ENCODE data around the gene EPB41L2. TPM values are rescaled to one million over a fixed set of nuclear protein-coding genes. Genes with fewer than 3 reads are reported as not detected.

The EPB41L2 gene
- total and polyA plus RNA-seq, 2 experiments from 2014 or later, result 76.2 to 91.7 TPM

DNA sequence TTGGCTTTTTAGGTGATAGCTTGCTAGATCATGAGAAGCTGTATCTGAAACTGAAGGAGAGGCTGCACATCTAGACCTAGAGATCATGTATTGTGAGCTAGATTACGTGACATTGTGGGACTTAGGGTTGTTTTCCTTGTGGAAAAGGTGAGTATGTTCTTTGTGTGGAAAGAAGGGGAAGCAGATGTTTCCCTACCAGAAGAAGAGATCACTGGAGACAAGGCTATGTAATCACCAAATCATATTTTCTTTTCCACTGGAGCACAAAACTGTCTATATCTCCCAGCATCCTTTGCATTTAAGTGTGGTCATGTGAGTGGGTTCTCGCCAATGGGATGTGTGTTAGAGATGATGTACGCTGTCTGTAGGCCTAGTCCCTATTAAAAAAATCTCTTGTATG lies 7.0 kb upstream of the EPB41L2 start (continued):
- TF ChIP-seq, protein P1, sequence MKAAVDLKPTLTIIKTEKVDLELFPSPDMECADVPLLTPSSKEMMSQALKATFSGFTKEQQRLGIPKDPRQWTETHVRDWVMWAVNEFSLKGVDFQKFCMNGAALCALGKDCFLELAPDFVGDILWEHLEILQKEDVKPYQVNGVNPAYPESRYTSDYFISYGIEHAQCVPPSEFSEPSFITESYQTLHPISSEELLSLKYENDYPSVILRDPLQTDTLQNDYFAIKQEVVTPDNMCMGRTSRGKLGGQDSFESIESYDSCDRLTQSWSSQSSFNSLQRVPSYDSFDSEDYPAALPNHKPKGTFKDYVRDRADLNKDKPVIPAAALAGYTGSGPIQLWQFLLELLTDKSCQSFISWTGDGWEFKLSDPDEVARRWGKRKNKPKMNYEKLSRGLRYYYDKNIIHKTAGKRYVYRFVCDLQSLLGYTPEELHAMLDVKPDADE (IDR thresholded peaks at IDR 0.05), result no peak
- TF ChIP-seq EZH2phosphoT487 (IDR thresholded peaks at IDR 0.05; ENCODE audit: unreplicated experiment), result no peak
- TF ChIP-seq, protein P2, sequence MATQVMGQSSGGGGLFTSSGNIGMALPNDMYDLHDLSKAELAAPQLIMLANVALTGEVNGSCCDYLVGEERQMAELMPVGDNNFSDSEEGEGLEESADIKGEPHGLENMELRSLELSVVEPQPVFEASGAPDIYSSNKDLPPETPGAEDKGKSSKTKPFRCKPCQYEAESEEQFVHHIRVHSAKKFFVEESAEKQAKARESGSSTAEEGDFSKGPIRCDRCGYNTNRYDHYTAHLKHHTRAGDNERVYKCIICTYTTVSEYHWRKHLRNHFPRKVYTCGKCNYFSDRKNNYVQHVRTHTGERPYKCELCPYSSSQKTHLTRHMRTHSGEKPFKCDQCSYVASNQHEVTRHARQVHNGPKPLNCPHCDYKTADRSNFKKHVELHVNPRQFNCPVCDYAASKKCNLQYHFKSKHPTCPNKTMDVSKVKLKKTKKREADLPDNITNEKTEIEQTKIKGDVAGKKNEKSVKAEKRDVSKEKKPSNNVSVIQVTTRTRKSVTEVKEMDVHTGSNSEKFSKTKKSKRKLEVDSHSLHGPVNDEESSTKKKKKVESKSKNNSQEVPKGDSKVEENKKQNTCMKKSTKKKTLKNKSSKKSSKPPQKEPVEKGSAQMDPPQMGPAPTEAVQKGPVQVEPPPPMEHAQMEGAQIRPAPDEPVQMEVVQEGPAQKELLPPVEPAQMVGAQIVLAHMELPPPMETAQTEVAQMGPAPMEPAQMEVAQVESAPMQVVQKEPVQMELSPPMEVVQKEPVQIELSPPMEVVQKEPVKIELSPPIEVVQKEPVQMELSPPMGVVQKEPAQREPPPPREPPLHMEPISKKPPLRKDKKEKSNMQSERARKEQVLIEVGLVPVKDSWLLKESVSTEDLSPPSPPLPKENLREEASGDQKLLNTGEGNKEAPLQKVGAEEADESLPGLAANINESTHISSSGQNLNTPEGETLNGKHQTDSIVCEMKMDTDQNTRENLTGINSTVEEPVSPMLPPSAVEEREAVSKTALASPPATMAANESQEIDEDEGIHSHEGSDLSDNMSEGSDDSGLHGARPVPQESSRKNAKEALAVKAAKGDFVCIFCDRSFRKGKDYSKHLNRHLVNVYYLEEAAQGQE (IDR thresholded peaks at IDR 0.05; ENCODE audit: unreplicated experiment), result no peak
- TF ChIP-seq NANOG (IDR thresholded peaks at IDR 0.05; ENCODE audit: borderline replicate concordance), result no peak
- TF ChIP-seq CREB1 (CRISPR knock-in tag; IDR thresholded peaks at IDR 0.05; ENCODE audit: low read depth), result no peak
- TF ChIP-seq EZH2 (IDR thresholded peaks at IDR 0.05; ENCODE audit: low read depth, unreplicated experiment), result no peak
- no peak for TF ChIP-seq STAT1 (IDR thresholded peaks at IDR 0.05; ENCODE audit: unreplicated experiment)

DNA sequence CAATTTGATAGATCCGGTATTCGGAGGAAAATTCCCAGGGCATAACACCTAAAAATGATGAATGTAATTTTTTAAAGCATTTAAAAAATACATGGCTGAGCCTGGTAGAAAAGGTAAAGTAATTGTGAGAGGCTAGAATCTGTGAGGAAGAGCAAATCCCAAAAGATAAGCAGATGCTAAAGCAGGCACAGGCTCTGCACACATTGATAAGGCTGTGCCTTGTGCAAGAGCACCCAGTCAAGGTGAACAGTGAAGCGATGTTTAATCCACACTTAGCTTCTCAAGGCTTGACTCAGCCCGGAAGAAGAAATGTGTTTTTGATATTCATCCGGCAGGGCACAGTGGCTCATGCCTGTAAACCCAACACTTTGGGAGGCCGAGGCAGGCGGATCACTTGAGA lies 5.1 kb upstream of the EPB41L2 start:
- H3K27me3 Mint-ChIP-seq (ENCODE audit: insufficient read depth, low read depth, poor library complexity), result peaks cover 1% of the 10 kb centered on the region
- no peak for DNase-seq (ENCODE audit: low spot score)
- H2AFZ ChIP-seq, result no peak overlapping the region
- H3K79me2 ChIP-seq (replicated peaks; ENCODE audit: insufficient read depth), result no peaks in the 10 kb centered on the region
- ATAC-seq, result no peak
- H3K4me3 ChIP-seq, result no peak overlapping the region
- H3K36me3 ChIP-seq (ENCODE audit: insufficient read depth), result no peaks in the 10 kb centered on the region
- no peak overlapping the region for H3K4me3 Mint-ChIP-seq
- no peak overlapping the region for H3K4me2 ChIP-seq
- no peak overlapping the region for H3K27ac ChIP-seq (ENCODE audit: low read depth)
- H3K4me1 Mint-ChIP-seq, result peaks cover 4% of the 10 kb centered on the region
- peaks cover 12% of the 10 kb centered on the region; the same call in 1 of the 2 replicates for H3K27me3 ChIP-seq (ENCODE audit: insufficient read depth)
- H3F3A ChIP-seq (replicated peaks; ENCODE audit: low read depth), result peaks cover 3% of the 10 kb centered on the region; the same call in 1 of the 2 replicates
- H3K36me3 Mint-ChIP-seq (ENCODE audit: low read depth), result no peaks in the 10 kb centered on the region; the same call in 2 of the 3 replicates
- H3K27ac Mint-ChIP-seq, result no peak overlapping the region
- H3K9me2 ChIP-seq (ENCODE audit: insufficient read depth), result no peaks in the 10 kb centered on the region
- H3K4me1 ChIP-seq (ENCODE audit: insufficient read depth), result no peaks in the 10 kb centered on the region; the same call in 1 of the 2 replicates
- no peaks in the 10 kb centered on the region for H3K9me3 Mint-ChIP-seq
- H4K20me1 ChIP-seq (replicated peaks; ENCODE audit: insufficient read depth), result no peaks in the 10 kb centered on the region
- no peak for TF ChIP-seq NANOG (IDR thresholded peaks at IDR 0.05; ENCODE audit: borderline replicate concordance)
- no peak for TF ChIP-seq ZNF114 (CRISPR knock-in tag; IDR thresholded peaks at IDR 0.05)
- no peak for TF ChIP-seq ZNF331 (CRISPR knock-in tag; IDR thresholded peaks at IDR 0.05; ENCODE audit: low read depth)
- TF ChIP-seq CREB1 (CRISPR knock-in tag; IDR thresholded peaks at IDR 0.05; ENCODE audit: low read depth), result no peak
- TF ChIP-seq STAT1 (IDR thresholded peaks at IDR 0.05; ENCODE audit: unreplicated experiment), result no peak
- TF ChIP-seq, protein P3, sequence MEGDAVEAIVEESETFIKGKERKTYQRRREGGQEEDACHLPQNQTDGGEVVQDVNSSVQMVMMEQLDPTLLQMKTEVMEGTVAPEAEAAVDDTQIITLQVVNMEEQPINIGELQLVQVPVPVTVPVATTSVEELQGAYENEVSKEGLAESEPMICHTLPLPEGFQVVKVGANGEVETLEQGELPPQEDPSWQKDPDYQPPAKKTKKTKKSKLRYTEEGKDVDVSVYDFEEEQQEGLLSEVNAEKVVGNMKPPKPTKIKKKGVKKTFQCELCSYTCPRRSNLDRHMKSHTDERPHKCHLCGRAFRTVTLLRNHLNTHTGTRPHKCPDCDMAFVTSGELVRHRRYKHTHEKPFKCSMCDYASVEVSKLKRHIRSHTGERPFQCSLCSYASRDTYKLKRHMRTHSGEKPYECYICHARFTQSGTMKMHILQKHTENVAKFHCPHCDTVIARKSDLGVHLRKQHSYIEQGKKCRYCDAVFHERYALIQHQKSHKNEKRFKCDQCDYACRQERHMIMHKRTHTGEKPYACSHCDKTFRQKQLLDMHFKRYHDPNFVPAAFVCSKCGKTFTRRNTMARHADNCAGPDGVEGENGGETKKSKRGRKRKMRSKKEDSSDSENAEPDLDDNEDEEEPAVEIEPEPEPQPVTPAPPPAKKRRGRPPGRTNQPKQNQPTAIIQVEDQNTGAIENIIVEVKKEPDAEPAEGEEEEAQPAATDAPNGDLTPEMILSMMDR (conservative IDR thresholded peaks at IDR 0.05; ENCODE audit: low read depth in 2 of 2), result no peak
- TF ChIP-seq POLR2AphosphoS5 (IDR thresholded peaks at IDR 0.05; ENCODE audit: low read depth), result no peak
- TF ChIP-seq EZH2 (IDR thresholded peaks at IDR 0.05; ENCODE audit: low read depth, unreplicated experiment), result no peak
- TF ChIP-seq JUNB (IDR thresholded peaks at IDR 0.05; ENCODE audit: unreplicated experiment), result no peak
- TF ChIP-seq, protein P1 (IDR thresholded peaks at IDR 0.05), result no peak

Measured in GM23338 (cell line).